ENCODE measurements around the gene SIPA1L3. TPM values are rescaled to one million over a fixed set of nuclear protein-coding genes. Genes with fewer than 3 reads are reported as not detected.

Gene SIPA1L3
- total and polyA plus RNA-seq, 8 donors = 19.7 to 44.8 (median 25.8) TPM

DNA sequence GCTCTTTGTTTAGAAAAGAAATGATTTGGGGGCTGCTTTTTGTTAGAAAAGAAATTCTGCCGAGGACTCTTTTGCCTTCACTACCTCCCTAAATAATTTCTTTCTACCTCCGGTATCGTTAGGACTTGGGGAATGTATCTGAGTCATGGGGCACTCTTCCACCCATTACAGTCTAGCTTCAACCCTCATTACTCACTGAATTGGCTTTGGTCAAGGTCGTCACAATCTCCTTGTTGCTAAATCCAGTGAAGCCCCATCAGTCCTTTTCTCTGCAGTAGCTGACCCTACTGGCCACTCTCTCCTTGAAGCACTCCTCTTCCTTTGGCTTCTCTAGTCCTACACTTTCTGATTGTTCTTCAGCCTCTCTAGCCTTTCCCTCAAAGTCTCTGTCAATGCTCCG, 34.6 kb upstream of the SIPA1L3 start:
- TF ChIP-seq, protein P1, sequence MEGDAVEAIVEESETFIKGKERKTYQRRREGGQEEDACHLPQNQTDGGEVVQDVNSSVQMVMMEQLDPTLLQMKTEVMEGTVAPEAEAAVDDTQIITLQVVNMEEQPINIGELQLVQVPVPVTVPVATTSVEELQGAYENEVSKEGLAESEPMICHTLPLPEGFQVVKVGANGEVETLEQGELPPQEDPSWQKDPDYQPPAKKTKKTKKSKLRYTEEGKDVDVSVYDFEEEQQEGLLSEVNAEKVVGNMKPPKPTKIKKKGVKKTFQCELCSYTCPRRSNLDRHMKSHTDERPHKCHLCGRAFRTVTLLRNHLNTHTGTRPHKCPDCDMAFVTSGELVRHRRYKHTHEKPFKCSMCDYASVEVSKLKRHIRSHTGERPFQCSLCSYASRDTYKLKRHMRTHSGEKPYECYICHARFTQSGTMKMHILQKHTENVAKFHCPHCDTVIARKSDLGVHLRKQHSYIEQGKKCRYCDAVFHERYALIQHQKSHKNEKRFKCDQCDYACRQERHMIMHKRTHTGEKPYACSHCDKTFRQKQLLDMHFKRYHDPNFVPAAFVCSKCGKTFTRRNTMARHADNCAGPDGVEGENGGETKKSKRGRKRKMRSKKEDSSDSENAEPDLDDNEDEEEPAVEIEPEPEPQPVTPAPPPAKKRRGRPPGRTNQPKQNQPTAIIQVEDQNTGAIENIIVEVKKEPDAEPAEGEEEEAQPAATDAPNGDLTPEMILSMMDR (IDR thresholded peaks at IDR 0.05) = no peak
- WGBS, 2 donors = 48 to 62% methylated on average over 5 of the region's 5 CpGs
- H3K27ac ChIP-seq = no peak overlapping the region
- no peaks in the 10 kb centered on the region for H3K27me3 ChIP-seq
- H3K9me3 ChIP-seq = no peaks in the 10 kb centered on the region
- H3K36me3 ChIP-seq = no peaks in the 10 kb centered on the region
- DNase-seq = no peak
- ATAC-seq = no peak
- no peak overlapping the region for H3K4me3 ChIP-seq
- H3K4me1 ChIP-seq = no peaks in the 10 kb centered on the region
- intact Hi-C loops (cut with DNase I) = no loop called here
- FAIRE-seq = no peak

DNA sequence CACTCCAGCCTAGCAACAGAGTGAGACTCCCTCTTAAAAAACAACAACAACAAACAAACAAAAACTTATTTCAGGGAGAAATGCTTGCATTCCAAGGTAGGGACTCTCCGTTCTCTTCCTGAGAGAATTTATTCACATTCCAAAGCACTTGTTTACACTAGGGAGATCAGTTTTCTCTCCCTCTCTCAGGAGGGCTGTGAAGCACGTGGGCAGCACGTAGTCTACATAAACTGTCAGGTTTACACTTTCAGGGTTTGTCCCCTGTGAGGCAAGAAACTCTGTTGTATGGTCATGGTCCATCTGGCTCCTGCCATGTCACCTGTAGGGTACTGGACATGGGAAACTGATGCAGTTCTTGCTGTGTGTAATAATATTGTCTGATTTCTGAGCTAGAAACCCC, 32.2 kb upstream of the SIPA1L3 start:
- Histone ChIP-seq H3K27me3 (no peaks in the 10 kb centered on the region), H3K9me3 (no peaks in the 10 kb centered on the region), H3K27ac (no peak overlapping the region), H3K36me3 (no peaks in the 10 kb centered on the region), H3K4me1 (no peaks in the 10 kb centered on the region), H3K4me3 (no peak overlapping the region)
- DNase-seq (no peak), FAIRE-seq (no peak), ATAC-seq (no peak)
- TF ChIP-seq, protein P1 (IDR thresholded peaks at IDR 0.05) = no peak
- intact Hi-C loops (cut with DNase I) = no loop called here
- 17 to 22% methylated on average over 3 of the region's 3 CpGs for WGBS, 2 donors

DNA sequence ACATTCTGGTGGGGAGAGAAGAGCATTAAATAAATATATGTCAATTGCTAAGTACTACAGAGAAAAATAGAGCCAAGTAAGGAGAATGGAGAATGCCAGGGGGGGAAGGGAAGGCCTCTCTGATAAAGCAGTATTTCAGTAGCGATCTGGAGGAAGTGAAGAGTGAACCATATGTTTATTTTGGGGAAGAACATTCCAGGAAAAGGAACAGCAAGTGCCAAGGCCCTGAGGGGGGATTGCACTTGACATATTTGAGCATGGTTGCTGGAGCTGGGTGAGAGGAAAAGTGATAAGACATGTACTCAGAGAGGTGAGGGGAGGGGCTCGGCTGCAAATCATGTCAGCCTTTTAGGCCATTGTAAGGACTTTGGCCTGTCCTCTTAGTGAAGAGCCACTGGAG, 31.0 kb upstream of the SIPA1L3 start:
- TF ChIP-seq, protein P1 (IDR thresholded peaks at IDR 0.05) = no peak
- DNase-seq = no peak
- Histone ChIP-seq H3K9me3 (no peaks in the 10 kb centered on the region), H3K27ac (no peak overlapping the region), H3K36me3 (no peaks in the 10 kb centered on the region), H3K27me3 (no peaks in the 10 kb centered on the region), H3K4me3 (no peak overlapping the region), H3K4me1 (no peaks in the 10 kb centered on the region)
- 38 to 56% methylated on average over 2 of the region's 2 CpGs for WGBS, 2 donors
- intact Hi-C loops (cut with DNase I) = no loop called here
- ATAC-seq = no peak
- FAIRE-seq = no peak

DNA sequence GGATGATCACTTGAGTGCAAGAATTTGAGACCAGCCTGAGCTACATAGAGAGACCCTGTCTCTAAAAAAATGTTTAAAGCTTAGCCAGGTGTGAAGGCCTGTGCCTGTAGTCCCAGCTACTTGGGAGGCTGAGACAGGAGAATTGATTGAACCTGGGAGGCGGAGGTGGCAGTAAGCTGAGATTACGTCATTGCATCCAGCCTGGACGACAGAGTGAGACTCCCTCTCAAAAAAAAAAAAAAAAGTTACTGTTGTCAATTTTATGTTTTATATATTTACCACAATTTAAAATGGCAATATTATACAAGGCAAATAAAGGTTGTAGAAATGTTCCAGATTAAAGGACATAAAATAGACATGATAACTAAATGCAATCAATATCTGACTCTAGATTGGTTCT, 29.9 kb upstream of the SIPA1L3 start:
- H3K4me1 ChIP-seq = no peaks in the 10 kb centered on the region
- intact Hi-C loops (cut with DNase I) = no loop called here
- TF ChIP-seq, protein P1 (IDR thresholded peaks at IDR 0.05) = no peak
- no peak overlapping the region for H3K27ac ChIP-seq
- ATAC-seq (no peak), DNase-seq (no peak), FAIRE-seq (no peak)
- H3K9me3 ChIP-seq = no peaks in the 10 kb centered on the region
- 58 to 72% methylated on average over 3 of the region's 3 CpGs for WGBS, 2 donors
- no peak overlapping the region for H3K4me3 ChIP-seq
- no peaks in the 10 kb centered on the region for H3K27me3 ChIP-seq
- H3K36me3 ChIP-seq = no peaks in the 10 kb centered on the region

DNA sequence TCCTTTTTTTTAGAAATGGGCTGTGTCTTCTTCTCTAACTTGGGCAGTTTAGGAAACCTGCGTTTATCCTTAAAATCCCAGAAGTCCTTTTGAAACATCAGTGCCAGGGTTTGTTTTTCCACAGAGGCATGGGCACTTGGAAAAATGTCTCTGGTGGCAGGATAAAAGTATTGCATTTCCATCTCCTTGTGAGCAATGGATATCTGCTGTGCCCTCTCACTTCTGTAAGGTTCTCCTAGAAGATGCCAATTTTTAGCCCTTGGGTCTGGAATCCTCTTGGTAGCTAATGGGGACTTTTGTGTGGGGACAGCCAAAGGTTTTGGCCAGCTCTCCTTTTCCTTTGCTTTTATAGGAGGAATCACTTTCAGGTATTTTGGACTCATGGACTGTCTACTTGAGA, 21.6 kb upstream of the SIPA1L3 start:
- WGBS, 2 donors = 83 to 94% methylated on average over 1 of the region's 1 CpG
- intact Hi-C loops (cut with DNase I) = no loop called here
- Histone ChIP-seq H3K27me3 (no peaks in the 10 kb centered on the region), H3K9me3 (no peaks in the 10 kb centered on the region), H3K4me3 (no peak overlapping the region), H3K27ac (no peak overlapping the region), H3K4me1 (no peaks in the 10 kb centered on the region), H3K36me3 (no peaks in the 10 kb centered on the region)
- FAIRE-seq = no peak
- no peak for ATAC-seq
- no peak for DNase-seq
- TF ChIP-seq, protein P1 (IDR thresholded peaks at IDR 0.05) = no peak

Measured in pancreas (tissue), 10 donors.